HEK293 (cell line): ENCODE measurements around the gene CDON.

Experiments
- CTCF ChIA-PET: fragments of 350-600 bp; formaldehyde crosslinking; extraction: SDS; loops from one replicate; lab custom pipeline; 2021; ENCODE audit warnings: antibody characterized with exemption; lab: Yijun Ruan, JAX
- POLR2A ChIA-PET: fragments of 300-600 bp; formaldehyde crosslinking; extraction: SDS; loops from one replicate; lab custom pipeline; 2020; ENCODE audit warnings: antibody characterized with exemption, inconsistent platforms; lab: Yijun Ruan, JAX
- H3K27ac ChIP-seq: fragments of 200-500 bp; sonication (Bioruptor generic); 2 replicates; pipeline ENCODE4 v1.5.1; 2014; ENCODE audit warnings: low read depth, low read length, control low read depth, inconsistent platforms; ENCODE audit errors: extremely low read depth
- H3K36me3 ChIP-seq, 2 experiments: fragments of 200-500 bp in 1 of 2; sonication (Bioruptor generic) in 1 of 2; 1 replicate in 1 of 2; 2 replicates in 1 of 2; pipeline ENCODE4 v1.5.1; 2014 to 2017; ENCODE audit warnings: inconsistent platforms in 2 of 2, low read length in 2 of 2; ENCODE audit not compliant: control insufficient read depth in 2 of 2, insufficient read depth in 1 of 2
- H3K4me1 ChIP-seq: fragments of 200-500 bp; sonication (Bioruptor generic); 2 replicates; pipeline ENCODE4 v1.5.1; 2014; ENCODE audit warnings: mild to moderate bottlenecking, low read length, inconsistent platforms; ENCODE audit not compliant: control insufficient read depth, insufficient read depth
- H3K4me3 ChIP-seq: 2 replicates; pipeline ENCODE4 v1.5.1; 2011; ENCODE audit warnings: low read depth, mild to moderate bottlenecking, control low read depth, low read length, moderate library complexity
- H3K9me3 ChIP-seq: fragments of 200-500 bp; sonication (Bioruptor generic); 2 replicates; pipeline ENCODE4 v1.5.1; 2014; ENCODE audit warnings: low read depth, low read length, inconsistent platforms; ENCODE audit not compliant: control insufficient read depth, insufficient read depth
- BCL11B ChIP-seq: fragments of 450-650 bp; formaldehyde crosslinking; IDR thresholded peaks from 2 replicates; pipeline ENCODE4 v1.5.1; 2016; ENCODE audit warnings: low read depth, missing biosample characterization, missing genetic modification characterization
- KLF1 ChIP-seq: fragments of 450-650 bp; formaldehyde crosslinking; IDR thresholded peaks from 2 replicates; pipeline ENCODE4 v1.5.1; 2016; ENCODE audit warnings: missing biosample characterization, missing genetic modification characterization
- KLF7 ChIP-seq: fragments of 450-650 bp; formaldehyde crosslinking; IDR thresholded peaks from 2 replicates; pipeline ENCODE4 v1.5.1; 2016; ENCODE audit warnings: missing biosample characterization, missing genetic modification characterization, borderline replicate concordance
- KLF8 ChIP-seq: fragments of 450-650 bp; formaldehyde crosslinking; IDR thresholded peaks from 2 replicates; pipeline ENCODE4 v1.5.1; 2016; ENCODE audit warnings: missing biosample characterization, missing genetic modification characterization
- SCRT1 ChIP-seq: fragments of 450-650 bp; formaldehyde crosslinking; IDR thresholded peaks from 2 replicates; pipeline ENCODE4 v1.5.1; 2016; ENCODE audit warnings: missing biosample characterization, missing genetic modification characterization, borderline replicate concordance
- SP2 ChIP-seq: fragments of 450-650 bp; formaldehyde crosslinking; IDR thresholded peaks from 2 replicates; pipeline ENCODE4 v1.5.1; 2016; ENCODE audit warnings: missing biosample characterization, missing genetic modification characterization
- YY2 ChIP-seq: fragments of 450-650 bp; formaldehyde crosslinking; IDR thresholded peaks from 2 replicates; pipeline ENCODE4 v1.5.1; 2016; ENCODE audit warnings: missing biosample characterization, missing genetic modification characterization
- ZNF169 ChIP-seq: fragments of 450-650 bp; formaldehyde crosslinking; IDR thresholded peaks from 2 replicates; pipeline ENCODE4 v1.5.1; 2016; ENCODE audit warnings: missing biosample characterization, missing genetic modification characterization
- ZNF292 ChIP-seq: fragments of 450-650 bp; formaldehyde crosslinking; IDR thresholded peaks from 2 replicates; pipeline ENCODE4 v1.5.1; 2016; ENCODE audit warnings: low read depth, missing biosample characterization, missing genetic modification characterization, borderline replicate concordance
- ZNF341 ChIP-seq: fragments of 450-650 bp; formaldehyde crosslinking; IDR thresholded peaks from 2 replicates; pipeline ENCODE4; 2016; ENCODE audit warnings: low read depth, missing biosample characterization, missing genetic modification characterization
- ZNF416 ChIP-seq: fragments of 450-650 bp; formaldehyde crosslinking; IDR thresholded peaks from 2 replicates; pipeline ENCODE4 v1.5.1; 2016; ENCODE audit warnings: missing biosample characterization, missing genetic modification characterization
- ZNF510 ChIP-seq: fragments of 450-650 bp; formaldehyde crosslinking; IDR thresholded peaks from 2 replicates; pipeline ENCODE4 v1.5.1; 2018; ENCODE audit warnings: mild to moderate bottlenecking, missing genetic modification characterization, missing biosample characterization; ENCODE audit not compliant: insufficient replicate concordance
- ZNF560 ChIP-seq: fragments of 450-650 bp; formaldehyde crosslinking; IDR thresholded peaks from 2 replicates; pipeline ENCODE4 v1.5.1; 2017; ENCODE audit warnings: missing biosample characterization, missing genetic modification characterization, borderline replicate concordance
- ZNF561 ChIP-seq: fragments of 450-650 bp; IDR thresholded peaks from 2 replicates; pipeline ENCODE4 v1.5.1; 2018; ENCODE audit warnings: missing biosample characterization, missing genetic modification characterization, borderline replicate concordance
- ZNF585B ChIP-seq: fragments of 450-650 bp; formaldehyde crosslinking; IDR thresholded peaks from 2 replicates; pipeline ENCODE4 v1.5.1; 2016; ENCODE audit warnings: missing biosample characterization, missing genetic modification characterization
- ZNF621 ChIP-seq: fragments of 450-650 bp; formaldehyde crosslinking; IDR thresholded peaks from 2 replicates; pipeline ENCODE4 v1.5.1; 2017; ENCODE audit warnings: missing biosample characterization, missing genetic modification characterization
- ZNF626 ChIP-seq: fragments of 450-650 bp; sonication (Bioruptor Pico); formaldehyde crosslinking; IDR thresholded peaks from 2 replicates; pipeline ENCODE4 v1.5.1; 2018; ENCODE audit warnings: missing biosample characterization, missing genetic modification characterization, inconsistent platforms
- ZNF677 ChIP-seq: fragments of 450-650 bp; IDR thresholded peaks from 2 replicates; pipeline ENCODE4 v1.5.0; 2018; ENCODE audit warnings: missing biosample characterization, mild to moderate bottlenecking, missing genetic modification characterization, moderate library complexity
- ZNF747 ChIP-seq: fragments of 450-650 bp; formaldehyde crosslinking; IDR thresholded peaks from 2 replicates; pipeline ENCODE4 v1.5.1; 2016; ENCODE audit warnings: missing biosample characterization, missing genetic modification characterization
- ZNF830 ChIP-seq: fragments of 450-650 bp; IDR thresholded peaks from 2 replicates; pipeline ENCODE4 v1.5.0; 2018; ENCODE audit warnings: missing biosample characterization, missing genetic modification characterization, low read depth, mild to moderate bottlenecking, moderate library complexity
- TF ChIP-seq, protein P1 (sequence below): fragments of 450-650 bp; formaldehyde crosslinking; IDR thresholded peaks from 2 replicates; pipeline ENCODE4 v1.5.1; 2016; ENCODE audit warnings: missing biosample characterization, missing genetic modification characterization
- TF ChIP-seq, protein P2 (sequence below): fragments of 450-650 bp; formaldehyde crosslinking; IDR thresholded peaks from 2 replicates; pipeline ENCODE4 v1.5.1; 2016; ENCODE audit warnings: missing biosample characterization, missing genetic modification characterization
- TF ChIP-seq, protein P3 (sequence below): fragments of 450-650 bp; formaldehyde crosslinking; IDR thresholded peaks from 2 replicates; pipeline ENCODE4 v1.5.1; 2017; ENCODE audit warnings: missing biosample characterization, mild to moderate bottlenecking, missing genetic modification characterization, moderate library complexity
- TF ChIP-seq, protein P4 (sequence below): fragments of 450-650 bp; formaldehyde crosslinking; IDR thresholded peaks from 2 replicates; pipeline ENCODE4 v1.5.1; 2016; ENCODE audit warnings: missing biosample characterization, missing genetic modification characterization
- TF ChIP-seq, protein P5 (sequence below): fragments of 450-650 bp; formaldehyde crosslinking; IDR thresholded peaks from 2 replicates; pipeline ENCODE4 v1.5.1; 2016; ENCODE audit warnings: missing biosample characterization, missing genetic modification characterization

Gene CDON

DNA sequence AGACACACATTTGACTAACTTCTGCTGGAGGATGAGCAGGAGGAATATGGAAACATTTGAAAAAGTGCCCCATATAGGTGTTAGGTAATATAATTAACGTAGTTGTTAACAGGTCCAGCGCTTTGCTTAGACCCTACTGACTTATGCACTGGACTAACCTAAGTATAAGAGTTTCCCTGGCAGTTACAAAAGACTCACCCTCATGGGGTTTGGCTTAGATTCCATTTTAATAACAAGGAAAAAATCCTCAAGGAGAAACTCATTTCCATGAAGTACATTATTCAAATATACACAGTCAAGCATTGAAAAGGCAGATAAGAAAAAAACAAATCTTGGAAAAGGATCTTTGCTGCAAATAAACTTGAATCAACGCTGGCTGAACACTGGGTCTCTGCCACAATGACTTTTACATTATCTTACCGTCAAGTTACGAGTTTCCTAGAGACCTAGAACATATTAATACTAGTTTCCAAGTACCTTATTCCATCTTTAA lies 27.7 kb downstream of the CDON start (continued):
- TF ChIP-seq, protein P1, sequence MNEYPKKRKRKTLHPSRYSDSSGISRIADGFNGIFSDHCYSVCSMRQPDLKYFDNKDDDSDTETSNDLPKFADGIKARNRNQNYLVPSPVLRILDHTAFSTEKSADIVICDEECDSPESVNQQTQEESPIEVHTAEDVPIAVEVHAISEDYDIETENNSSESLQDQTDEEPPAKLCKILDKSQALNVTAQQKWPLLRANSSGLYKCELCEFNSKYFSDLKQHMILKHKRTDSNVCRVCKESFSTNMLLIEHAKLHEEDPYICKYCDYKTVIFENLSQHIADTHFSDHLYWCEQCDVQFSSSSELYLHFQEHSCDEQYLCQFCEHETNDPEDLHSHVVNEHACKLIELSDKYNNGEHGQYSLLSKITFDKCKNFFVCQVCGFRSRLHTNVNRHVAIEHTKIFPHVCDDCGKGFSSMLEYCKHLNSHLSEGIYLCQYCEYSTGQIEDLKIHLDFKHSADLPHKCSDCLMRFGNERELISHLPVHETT (tag by site-specific recombination), result no peak
- TF ChIP-seq BCL11B (no peak), ZNF747 (tag by site-specific recombination) (no peak), ZNF561 (tag by site-specific recombination) (no peak)

DNA sequence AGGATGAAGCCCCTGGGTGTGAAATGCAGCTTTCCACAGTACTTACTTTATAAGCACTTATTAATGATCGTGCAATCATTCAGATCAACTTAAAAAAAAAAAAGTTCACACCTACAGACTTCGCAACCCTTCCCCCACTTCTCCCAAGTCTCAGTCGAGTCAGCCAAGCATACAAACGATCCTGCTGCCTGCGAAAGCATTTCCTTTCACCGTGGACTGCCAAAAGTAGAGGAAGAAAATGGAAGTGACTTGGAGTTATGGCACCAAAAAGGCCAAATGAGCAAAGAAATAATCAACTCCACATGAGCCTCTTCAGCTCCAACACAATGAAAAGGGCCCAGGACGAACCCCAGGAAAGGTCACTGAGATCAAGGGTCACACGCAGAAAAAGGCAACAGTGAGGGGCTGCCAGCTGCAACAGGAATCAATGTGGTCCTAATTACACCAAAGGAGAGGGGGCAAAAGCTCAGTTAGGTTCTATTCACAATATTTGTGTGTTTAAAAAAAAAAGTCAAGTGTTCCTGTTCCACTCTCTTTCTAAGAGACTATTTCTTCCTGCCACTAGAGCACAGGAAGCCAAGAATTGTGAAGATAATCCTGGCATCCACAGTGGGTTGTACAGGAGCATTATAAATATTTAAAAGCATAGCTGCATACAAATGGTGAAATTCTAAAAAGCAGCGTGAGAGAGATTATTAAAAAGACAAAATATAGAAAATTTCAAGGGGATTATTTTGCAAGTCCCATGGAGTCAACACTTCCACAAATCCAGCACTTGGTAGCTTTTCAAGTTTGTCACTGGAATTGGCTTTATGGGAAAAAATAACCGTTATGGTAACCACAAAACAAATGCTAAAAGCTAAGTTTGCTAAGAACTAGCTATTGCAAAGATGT lies 28.4 kb downstream of the CDON start:
- H3K4me1 ChIP-seq, result no peaks in the 10 kb centered on the region
- no peaks in the 10 kb centered on the region for H3K9me3 ChIP-seq
- no peak overlapping the region for H3K27ac ChIP-seq
- ChIA-PET POLR2A (no interaction called here), CTCF (no interaction called here)
- H3K36me3 ChIP-seq, result no peaks in the 10 kb centered on the region
- TF ChIP-seq ZNF585B, result no peak
- no peak for TF ChIP-seq ZNF621
- no peak for TF ChIP-seq KLF1 (tag by site-specific recombination)
- no peak overlapping the region for H3K4me3 ChIP-seq

DNA sequence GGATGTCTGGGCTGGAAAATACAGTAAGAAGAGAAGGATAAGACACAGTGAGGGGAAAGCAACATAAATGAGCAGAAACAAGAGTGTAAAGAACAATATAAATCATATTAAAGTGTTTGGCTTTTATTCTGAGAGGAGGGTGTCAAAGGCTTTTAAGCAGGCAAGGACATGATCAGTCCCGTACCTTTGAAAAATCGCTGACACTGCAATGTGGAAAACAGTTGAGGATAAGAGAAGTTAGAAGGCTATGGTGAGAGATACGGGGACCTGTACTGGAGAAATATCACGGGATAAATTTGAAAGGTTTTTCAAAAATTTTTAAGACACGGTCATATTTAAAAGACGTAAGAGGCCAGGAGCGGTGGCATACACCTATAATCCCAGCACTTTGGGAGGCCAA lies 30.3 kb downstream of the CDON start:
- no peak overlapping the region for H3K4me3 ChIP-seq
- POLR2A ChIA-PET, result no interaction called here
- TF ChIP-seq ZNF416 (tag by site-specific recombination), result no peak
- no peak for TF ChIP-seq ZNF560 (tag by site-specific recombination)
- no peak for TF ChIP-seq KLF8 (tag by site-specific recombination)
- TF ChIP-seq ZNF626 (tag by site-specific recombination), result no peak
- TF ChIP-seq, protein P2, sequence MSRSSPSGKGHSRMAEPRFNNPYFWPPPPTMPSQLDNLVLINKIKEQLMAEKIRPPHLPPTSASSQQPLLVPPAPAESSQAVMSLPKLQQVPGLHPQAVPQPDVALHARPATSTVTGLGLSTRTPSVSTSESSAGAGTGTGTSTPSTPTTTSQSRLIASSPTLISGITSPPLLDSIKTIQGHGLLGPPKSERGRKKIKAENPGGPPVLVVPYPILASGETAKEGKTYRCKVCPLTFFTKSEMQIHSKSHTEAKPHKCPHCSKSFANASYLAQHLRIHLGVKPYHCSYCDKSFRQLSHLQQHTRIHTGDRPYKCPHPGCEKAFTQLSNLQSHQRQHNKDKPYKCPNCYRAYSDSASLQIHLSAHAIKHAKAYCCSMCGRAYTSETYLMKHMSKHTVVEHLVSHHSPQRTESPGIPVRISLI (tag by site-specific recombination), result no peak
- no peak for TF ChIP-seq ZNF830 (tag by site-specific recombination)
- no peak for TF ChIP-seq ZNF292
- TF ChIP-seq ZNF677, result no peak
- no peak for TF ChIP-seq ZNF169 (tag by site-specific recombination)
- TF ChIP-seq SP2 (tag by site-specific recombination), result no peak
- TF ChIP-seq, protein P3, sequence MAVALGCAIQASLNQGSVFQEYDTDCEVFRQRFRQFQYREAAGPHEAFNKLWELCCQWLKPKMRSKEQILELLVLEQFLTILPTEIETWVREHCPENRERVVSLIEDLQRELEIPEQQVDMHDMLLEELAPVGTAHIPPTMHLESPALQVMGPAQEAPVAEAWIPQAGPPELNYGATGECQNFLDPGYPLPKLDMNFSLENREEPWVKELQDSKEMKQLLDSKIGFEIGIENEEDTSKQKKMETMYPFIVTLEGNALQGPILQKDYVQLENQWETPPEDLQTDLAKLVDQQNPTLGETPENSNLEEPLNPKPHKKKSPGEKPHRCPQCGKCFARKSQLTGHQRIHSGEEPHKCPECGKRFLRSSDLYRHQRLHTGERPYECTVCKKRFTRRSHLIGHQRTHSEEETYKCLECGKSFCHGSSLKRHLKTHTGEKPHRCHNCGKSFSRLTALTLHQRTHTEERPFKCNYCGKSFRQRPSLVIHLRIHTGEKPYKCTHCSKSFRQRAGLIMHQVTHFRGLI (tag by site-specific recombination), result no peak
- TF ChIP-seq ZNF510 (tag by site-specific recombination), result no peak
- TF ChIP-seq, protein P4, sequence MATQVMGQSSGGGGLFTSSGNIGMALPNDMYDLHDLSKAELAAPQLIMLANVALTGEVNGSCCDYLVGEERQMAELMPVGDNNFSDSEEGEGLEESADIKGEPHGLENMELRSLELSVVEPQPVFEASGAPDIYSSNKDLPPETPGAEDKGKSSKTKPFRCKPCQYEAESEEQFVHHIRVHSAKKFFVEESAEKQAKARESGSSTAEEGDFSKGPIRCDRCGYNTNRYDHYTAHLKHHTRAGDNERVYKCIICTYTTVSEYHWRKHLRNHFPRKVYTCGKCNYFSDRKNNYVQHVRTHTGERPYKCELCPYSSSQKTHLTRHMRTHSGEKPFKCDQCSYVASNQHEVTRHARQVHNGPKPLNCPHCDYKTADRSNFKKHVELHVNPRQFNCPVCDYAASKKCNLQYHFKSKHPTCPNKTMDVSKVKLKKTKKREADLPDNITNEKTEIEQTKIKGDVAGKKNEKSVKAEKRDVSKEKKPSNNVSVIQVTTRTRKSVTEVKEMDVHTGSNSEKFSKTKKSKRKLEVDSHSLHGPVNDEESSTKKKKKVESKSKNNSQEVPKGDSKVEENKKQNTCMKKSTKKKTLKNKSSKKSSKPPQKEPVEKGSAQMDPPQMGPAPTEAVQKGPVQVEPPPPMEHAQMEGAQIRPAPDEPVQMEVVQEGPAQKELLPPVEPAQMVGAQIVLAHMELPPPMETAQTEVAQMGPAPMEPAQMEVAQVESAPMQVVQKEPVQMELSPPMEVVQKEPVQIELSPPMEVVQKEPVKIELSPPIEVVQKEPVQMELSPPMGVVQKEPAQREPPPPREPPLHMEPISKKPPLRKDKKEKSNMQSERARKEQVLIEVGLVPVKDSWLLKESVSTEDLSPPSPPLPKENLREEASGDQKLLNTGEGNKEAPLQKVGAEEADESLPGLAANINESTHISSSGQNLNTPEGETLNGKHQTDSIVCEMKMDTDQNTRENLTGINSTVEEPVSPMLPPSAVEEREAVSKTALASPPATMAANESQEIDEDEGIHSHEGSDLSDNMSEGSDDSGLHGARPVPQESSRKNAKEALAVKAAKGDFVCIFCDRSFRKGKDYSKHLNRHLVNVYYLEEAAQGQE, result no peak
- no peak for TF ChIP-seq ZNF341 (tag by site-specific recombination)
- no peak for TF ChIP-seq SCRT1 (tag by site-specific recombination)
- TF ChIP-seq KLF7 (tag by site-specific recombination), result no peak
- TF ChIP-seq, protein P5, sequence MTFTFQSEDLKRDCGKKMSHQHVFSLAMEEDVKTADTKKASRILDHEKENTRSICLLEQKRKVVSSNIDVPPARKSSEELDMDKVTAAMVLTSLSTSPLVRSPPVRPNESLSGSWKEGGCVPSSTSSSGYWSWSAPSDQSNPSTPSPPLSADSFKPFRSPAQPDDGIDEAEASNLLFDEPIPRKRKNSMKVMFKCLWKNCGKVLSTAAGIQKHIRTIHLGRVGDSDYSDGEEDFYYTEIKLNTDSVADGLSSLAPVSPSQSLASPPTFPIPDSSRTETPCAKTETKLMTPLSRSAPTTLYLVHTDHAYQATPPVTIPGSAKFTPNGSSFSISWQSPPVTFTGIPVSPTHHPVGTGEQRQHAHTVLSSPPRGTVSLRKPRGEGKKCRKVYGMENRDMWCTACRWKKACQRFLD, result no peak
- no peak for TF ChIP-seq YY2 (tag by site-specific recombination)

More for the DNA sequence above, 30.3 kb downstream of the CDON start:
- no peaks in the 10 kb centered on the region for H3K36me3 ChIP-seq
- H3K9me3 ChIP-seq, result no peaks in the 10 kb centered on the region
- CTCF ChIA-PET, result no interaction called here
- no peak overlapping the region for H3K27ac ChIP-seq
- H3K4me1 ChIP-seq, result peaks cover 3% of the 10 kb centered on the region; the same call in 1 of the 2 replicates
